CD4-positive, alpha-beta T cell (primary cell): ENCODE measurements around the gene SMTNL1. TPM values are rescaled to one million over a fixed set of nuclear protein-coding genes. Genes with fewer than 3 reads are reported as not detected.

Experiments used
- ATAC-seq: fragments of 200-7000 bp; cut with Tn5 transposase; one replicate; pipeline ENCODE4 v1.10.0; 2022; ENCODE audit warnings: mild to moderate bottlenecking; ENCODE audit not compliant: poor library complexity
- CTCF ChIA-PET: fragments of 350-600 bp; sonication (Branson Sonifier 250); formaldehyde crosslinking; loops from one replicate; lab custom pipeline; 2021; ENCODE audit warnings: antibody characterized with exemption, inconsistent platforms; lab: Charles Lee
- POLR2A ChIA-PET: fragments of 350-600 bp; sonication (Branson Sonifier 250); formaldehyde crosslinking; loops from one replicate; lab custom pipeline; 2021; ENCODE audit warnings: antibody characterized with exemption, inconsistent platforms; lab: Charles Lee
- DNase-seq, 14 experiments: peaks; one replicate each; pipeline ENCODE4 v3.0.0-alpha.2; 2013 to 2020; ENCODE audit warnings: mixed read lengths in 2 of 14
- H3K27ac ChIP-seq, 2 donors: one replicate each; pipeline versions ENCODE4 v1.5.1 to v1.7.0; 2013; ENCODE audit warnings: low read length in 2 of 2, low read depth in 1 of 2, mild to moderate bottlenecking in 1 of 2
- H3K27me3 ChIP-seq, 2 experiments: 1 replicate in 1 of 2; 2 replicates in 1 of 2; pipeline versions ENCODE4 v1.6.1 to v1.7.0; 2013; ENCODE audit warnings: low read length in 2 of 2, control low read depth in 1 of 2, mild to moderate bottlenecking in 1 of 2, moderate library complexity in 1 of 2; ENCODE audit not compliant: insufficient read depth in 2 of 2, control insufficient read depth in 1 of 2
- H3K36me3 ChIP-seq: one replicate; pipeline ENCODE4 v1.6.1; 2013; ENCODE audit warnings: low read length, control low read depth; ENCODE audit not compliant: insufficient read depth
- H3K4me1 ChIP-seq: one replicate; pipeline ENCODE4 v1.6.1; 2013; ENCODE audit warnings: low read length, control low read depth; ENCODE audit not compliant: insufficient read depth
- H3K4me3 ChIP-seq: one replicate; pipeline ENCODE4 v1.5.1; 2013; ENCODE audit warnings: mild to moderate bottlenecking, low read length, moderate library complexity
- H3K9me3 ChIP-seq, 2 experiments: 1 replicate in 1 of 2; 2 replicates in 1 of 2; pipeline versions ENCODE4 v1.6.1 to v1.7.0; 2013; ENCODE audit warnings: low read length in 2 of 2, mild to moderate bottlenecking in 2 of 2, control low read depth in 1 of 2, moderate library complexity in 1 of 2; ENCODE audit not compliant: control insufficient read depth in 1 of 2, insufficient read depth in 1 of 2
- H3K27ac Mint-ChIP-seq: one replicate; pipeline ENCODE4 v1.8.0; 2020; ENCODE audit warnings: mixed read lengths
- H3K27me3 Mint-ChIP-seq: one replicate; pipeline ENCODE4 v1.8.0; 2021; ENCODE audit warnings: mixed read lengths
- H3K36me3 Mint-ChIP-seq: one replicate; pipeline ENCODE4 v1.8.0; 2021; ENCODE audit warnings: low read depth, mixed read lengths
- H3K4me1 Mint-ChIP-seq: one replicate; pipeline ENCODE4 v1.8.0; 2021; ENCODE audit warnings: low read depth, mixed read lengths
- H3K4me3 Mint-ChIP-seq: one replicate; pipeline ENCODE4 v1.8.0; 2020; ENCODE audit warnings: mild to moderate bottlenecking, mixed read lengths
- H3K9me3 Mint-ChIP-seq: one replicate; pipeline ENCODE4 v1.8.0; 2020; ENCODE audit warnings: mixed read lengths
- CTCF ChIP-seq: fragments of 200-600 bp; IDR thresholded peaks from one replicate; pipeline ENCODE4 v1.8.0; 2022; ENCODE audit warnings: antibody characterized with exemption, mild to moderate bottlenecking
- intact Hi-C, 2 experiments: fragments of 100-400 bp; cut with DNase I in 1 of 2; cut with micrococcal nuclease in 1 of 2; formaldehyde crosslinking; loops; one replicate each; pipeline versions ENCODE4 v1.15.1 to v1.9.0; 2023 to 2025; cut with DNase I, micrococcal nuclease
- total RNA-seq, 174 experiments: library from RNA in 2 of 174; stranded (reverse) in 2 of 174; gene quantifications; one replicate each; pipeline ENCODE4 v1.2.3 and lab custom pipeline; 2021 to 2026

The SMTNL1 gene
- total RNA-seq, 2 experiments from 2014 or later: not detected

- intact Hi-C loops: no loop called here
- TF ChIP-seq CTCF: no peak
- Mint-ChIP-seq H3K4me3 (peak within 1 kb of the TSS; percentile 98), H3K4me1 (peaks cover 30% of the 10 kb centered on the region), H3K9me3 (no peaks in the 10 kb centered on the region), H3K27ac (peak within 1 kb of the TSS; percentile 42), H3K27me3 (no peaks in the 10 kb centered on the region), H3K36me3 (peaks cover 6% of the 10 kb centered on the region)
- H3K27ac ChIP-seq: no peak within 1 kb of the TSS
- peaks cover 32% of the 10 kb centered on the region for H3K4me1 ChIP-seq
- H3K4me3 ChIP-seq: peak within 1 kb of the TSS; percentile 95
- peaks cover 0 to 5% of the 10 kb centered on the region in 2 experiments for H3K9me3 ChIP-seq
- no peaks in the 10 kb centered on the region for H3K27me3 ChIP-seq
- DNase-seq (peak in 4 of 14 experiments; percentile 16 to 38 (median 33)), ATAC-seq (peak; percentile 20)
- CTCF ChIA-PET: interaction anchor here (0.8 to 4.9 kb wide), 5 partner anchors 9 to 129 kb away, joined by 3 to 19 read pairs (median 4); no protein-coding TSS in a partner anchor
- POLR2A ChIA-PET: interaction anchor here (0.6 to 1.8 kb wide), 9 partner anchors 9 to 1063 kb away, joined by 3 to 7 read pairs (median 3); partner anchors contain the start of genes LPXN, SELENOH and ZFP91
- H3K36me3 ChIP-seq: no peaks in the 10 kb centered on the region
Observed at GRCh38 chr11:57515332-57516060, 21.9 kb upstream of the SMTNL1 start, which contains the start of gene SLC43A1. Gene SLC43A1, minus strand, starts transcription at chr11:57515702. Its CDS starts 1,591 bp downstream, at chr11:57514111.

DNA sequence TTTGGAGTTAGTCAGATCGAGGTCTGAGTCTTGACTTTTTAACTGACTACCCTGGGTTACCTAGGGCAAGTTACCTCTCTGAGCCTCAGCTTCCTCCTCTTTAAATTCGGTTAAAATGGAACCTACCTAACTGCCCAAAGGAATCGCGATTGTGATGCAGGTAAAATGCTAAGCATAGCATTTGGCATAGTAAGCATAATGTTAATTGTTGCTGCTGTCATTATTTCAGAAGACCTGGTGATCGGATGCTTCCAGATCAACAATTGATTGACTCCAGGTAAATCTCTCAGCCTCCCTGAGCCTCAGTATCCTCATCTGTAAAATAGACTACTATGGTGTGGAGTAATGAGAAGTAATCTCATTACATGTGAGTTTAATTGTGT lies 21.3 kb upstream of the SMTNL1 start:
- CTCF ChIA-PET: interaction anchor here (1.1 to 4.9 kb wide), 5 partner anchors 10 to 58 kb away, joined by 3 to 19 read pairs (median 4); partner anchors contain the start of gene UBE2L6
- Mint-ChIP-seq H3K27ac (peak overlapping the region; percentile 28), H3K36me3 (peaks cover 6% of the 10 kb centered on the region), H3K27me3 (no peaks in the 10 kb centered on the region), H3K9me3 (no peaks in the 10 kb centered on the region), H3K4me1 (peaks cover 30% of the 10 kb centered on the region), H3K4me3 (peak overlapping the region; percentile 98)
- POLR2A ChIA-PET: interaction anchor here (0.6 to 1.8 kb wide), 5 partner anchors 8 to 225 kb away, joined by 3 to 7 read pairs (median 3); partner anchors contain the start of gene SELENOH
- TF ChIP-seq CTCF: no peak
- peaks cover 0 to 5% of the 10 kb centered on the region in 2 experiments for H3K9me3 ChIP-seq
- DNase-seq: no peak
- H3K36me3 ChIP-seq: no peaks in the 10 kb centered on the region
- H3K27me3 ChIP-seq: no peaks in the 10 kb centered on the region
- ATAC-seq: no peak
- peaks cover 32% of the 10 kb centered on the region for H3K4me1 ChIP-seq
- no peak overlapping the region for H3K27ac ChIP-seq
- peak overlapping the region; percentile 95 for H3K4me3 ChIP-seq
- intact Hi-C loops: no loop called here

- H3K27me3 Mint-ChIP-seq: no peaks in the 10 kb centered on the region
- no peak overlapping the region for H3K27ac Mint-ChIP-seq
- Histone ChIP-seq H3K4me1 (peaks cover 1% of the 10 kb centered on the region), H3K27me3 (no peaks in the 10 kb centered on the region), H3K4me3 (no peak overlapping the region), H3K36me3 (no peaks in the 10 kb centered on the region), H3K27ac (no peak overlapping the region), H3K9me3 (no peaks in the 10 kb centered on the region)
- no peaks in the 10 kb centered on the region for H3K4me1 Mint-ChIP-seq
- intact Hi-C loops: no loop called here
- H3K9me3 Mint-ChIP-seq: no peaks in the 10 kb centered on the region
- H3K4me3 Mint-ChIP-seq: no peak overlapping the region
- DNase-seq (no peak), ATAC-seq (no peak)
- no peak for TF ChIP-seq CTCF
- POLR2A ChIA-PET: no interaction called here
- CTCF ChIA-PET: no interaction called here
- H3K36me3 Mint-ChIP-seq: no peaks in the 10 kb centered on the region
Observed at GRCh38 chr11:57521116-57521515, 16.3 kb upstream of the SMTNL1 start.
